Measurements from ENCODE around the gene NRIP1.
A peak's percentile ranks its signal among the peaks of the same experiment; 100 is the strongest.

NRIP1 gene

DNA sequence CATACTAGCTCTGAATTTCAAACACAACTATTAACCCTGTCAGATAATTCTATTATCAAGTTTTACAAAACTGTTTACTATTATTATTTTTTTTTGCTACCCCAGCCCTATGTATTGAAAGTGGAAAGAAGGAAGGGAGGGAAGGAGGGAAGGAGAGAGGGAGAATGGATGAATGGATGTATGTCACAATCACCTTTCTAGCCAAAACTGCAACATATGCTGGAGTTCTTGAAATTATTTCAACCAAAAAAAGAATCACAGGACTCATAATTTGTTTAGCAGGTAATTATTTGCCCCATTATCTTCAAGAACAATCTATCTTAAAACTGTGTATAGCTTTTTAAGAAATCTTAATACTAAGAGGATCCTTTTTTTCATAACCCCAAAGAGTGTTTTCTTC, 5.4 kb downstream of the NRIP1 start:
- Mint-ChIP-seq H3K4me3 (no peak overlapping the region), H3K27me3 (no peaks in the 10 kb centered on the region), H3K9me3 (no peaks in the 10 kb centered on the region), H3K36me3 (peaks cover 8% of the 10 kb centered on the region), H3K27ac (peak overlapping the region; percentile 85), H3K4me1 (peaks cover 91% of the 10 kb centered on the region)

DNA sequence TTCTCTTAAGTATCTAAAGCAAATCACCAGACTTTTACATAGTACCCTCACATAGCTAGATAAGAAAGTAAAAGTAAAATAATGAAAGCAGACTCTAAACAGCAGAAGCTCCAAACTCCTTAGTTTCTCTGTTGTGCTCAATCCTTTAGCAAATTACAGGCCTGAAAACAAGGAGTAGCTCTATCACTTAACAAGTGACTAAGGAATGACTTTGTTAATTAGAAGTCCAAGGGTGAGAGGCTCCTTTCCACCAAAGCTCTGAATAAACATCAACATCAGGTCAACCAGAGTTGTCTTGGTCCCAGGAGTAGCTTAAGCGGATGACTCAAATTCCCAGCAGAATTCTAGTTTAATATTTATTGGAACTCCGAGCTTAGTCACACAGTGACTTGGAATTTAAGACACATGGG, 5.9 kb downstream of the NRIP1 start:
- peak overlapping the region; percentile 85 for H3K27ac Mint-ChIP-seq
- no peaks in the 10 kb centered on the region for H3K9me3 Mint-ChIP-seq
- peaks cover 97% of the 10 kb centered on the region for H3K4me1 Mint-ChIP-seq
- peak overlapping the region; percentile 73 for H3K4me3 Mint-ChIP-seq
- H3K36me3 Mint-ChIP-seq, result peaks cover 8% of the 10 kb centered on the region
- H3K27me3 Mint-ChIP-seq, result no peaks in the 10 kb centered on the region

DNA sequence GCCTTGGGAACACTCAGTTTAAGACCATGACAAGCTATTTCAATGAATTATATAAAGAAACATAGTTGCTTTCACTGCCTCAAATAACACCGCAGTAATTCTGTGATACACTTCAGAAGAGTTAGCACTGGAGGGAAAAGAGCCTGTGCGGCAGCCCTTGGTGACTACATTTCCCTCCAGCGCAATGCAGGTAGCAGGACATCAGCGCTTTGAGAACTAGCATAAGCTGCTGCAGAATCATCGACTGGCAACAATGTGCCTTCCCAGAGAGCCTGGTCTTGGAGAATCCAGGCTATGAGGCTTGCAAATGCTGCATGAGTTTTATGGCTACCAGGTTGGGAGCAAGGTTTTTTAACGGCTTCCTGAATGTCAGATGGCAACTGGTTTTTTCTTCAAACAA, 7.5 kb downstream of the NRIP1 start:
- Mint-ChIP-seq H3K4me1 (peaks cover 99% of the 10 kb centered on the region), H3K27ac (peak overlapping the region; percentile 57), H3K27me3 (no peaks in the 10 kb centered on the region)

DNA sequence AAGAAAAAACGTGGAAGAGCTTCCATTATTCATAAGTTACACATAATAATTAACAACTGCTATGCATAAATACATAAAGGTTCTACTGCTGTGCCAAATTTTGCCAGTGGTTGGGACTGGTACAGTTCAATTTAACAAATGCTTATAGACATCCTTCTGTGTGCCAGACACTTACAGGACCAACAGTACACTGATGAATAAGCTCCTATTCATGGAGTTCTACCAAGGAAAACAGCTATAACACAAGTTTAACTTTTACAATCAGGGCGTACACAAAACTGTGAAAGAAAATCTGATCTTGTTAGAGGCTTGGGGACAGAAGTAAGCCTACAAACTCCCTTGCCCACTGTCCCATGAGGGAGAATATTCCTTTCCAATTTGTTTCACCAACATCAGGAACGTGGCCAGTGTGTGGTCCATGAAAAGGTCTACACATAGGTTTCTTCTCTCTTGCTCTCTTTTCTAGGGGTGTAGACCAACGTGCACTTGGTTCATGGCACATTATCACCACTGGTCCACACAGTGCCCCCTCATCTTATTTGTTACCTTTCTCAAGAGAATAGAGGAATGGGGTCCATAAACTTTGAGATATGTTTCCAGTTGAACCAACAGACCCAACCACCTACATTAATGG, 10.1 kb downstream of the NRIP1 start:
- no peaks in the 10 kb centered on the region for H3K27me3 Mint-ChIP-seq
- H3K27ac Mint-ChIP-seq, result no peak overlapping the region
- peak overlapping the region; percentile 27 for H3K4me3 Mint-ChIP-seq
- H3K36me3 Mint-ChIP-seq, result peaks cover 4% of the 10 kb centered on the region
- peaks cover 99% of the 10 kb centered on the region for H3K4me1 Mint-ChIP-seq
- no peaks in the 10 kb centered on the region for H3K9me3 Mint-ChIP-seq

More for the DNA sequence above, 7.5 kb downstream of the NRIP1 start:
- Mint-ChIP-seq H3K9me3 (no peaks in the 10 kb centered on the region), H3K4me3 (peak overlapping the region; percentile 26), H3K36me3 (peaks cover 5% of the 10 kb centered on the region)

DNA sequence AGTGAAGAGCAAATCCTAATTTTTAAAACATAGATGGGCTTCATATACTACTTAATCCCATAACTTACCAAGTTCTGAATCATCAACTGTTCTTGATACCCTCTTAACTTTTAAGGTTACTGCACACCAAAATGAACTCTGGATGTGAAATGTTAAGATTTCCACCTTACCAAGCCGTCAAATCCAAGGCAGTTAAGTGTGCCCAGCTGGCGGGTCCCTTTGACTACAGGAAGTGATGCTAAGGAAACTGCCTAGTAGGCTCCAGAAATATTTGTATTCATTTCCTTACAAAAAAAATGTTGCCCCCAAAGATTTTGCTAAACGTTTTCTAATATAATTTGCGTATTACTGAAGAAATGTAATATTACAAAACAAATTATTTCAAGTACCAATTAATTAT, 10.7 kb downstream of the NRIP1 start:
- peaks cover 99% of the 10 kb centered on the region for H3K4me1 Mint-ChIP-seq
- H3K4me3 Mint-ChIP-seq, result peak overlapping the region; percentile 27
- peaks cover 4% of the 10 kb centered on the region for H3K36me3 Mint-ChIP-seq
- H3K27ac Mint-ChIP-seq, result peak overlapping the region; percentile 10
- H3K9me3 Mint-ChIP-seq, result no peaks in the 10 kb centered on the region
- no peaks in the 10 kb centered on the region for H3K27me3 Mint-ChIP-seq

GRCh38 chr21:15053500-15053899, 11.3 kb downstream of the NRIP1 start:
- peaks cover 4% of the 10 kb centered on the region for H3K36me3 Mint-ChIP-seq
- no peaks in the 10 kb centered on the region for H3K27me3 Mint-ChIP-seq
- peaks cover 99% of the 10 kb centered on the region for H3K4me1 Mint-ChIP-seq
- H3K27ac Mint-ChIP-seq, result no peak overlapping the region
- no peaks in the 10 kb centered on the region for H3K9me3 Mint-ChIP-seq
- peak overlapping the region; percentile 23 for H3K4me3 Mint-ChIP-seq

DNA sequence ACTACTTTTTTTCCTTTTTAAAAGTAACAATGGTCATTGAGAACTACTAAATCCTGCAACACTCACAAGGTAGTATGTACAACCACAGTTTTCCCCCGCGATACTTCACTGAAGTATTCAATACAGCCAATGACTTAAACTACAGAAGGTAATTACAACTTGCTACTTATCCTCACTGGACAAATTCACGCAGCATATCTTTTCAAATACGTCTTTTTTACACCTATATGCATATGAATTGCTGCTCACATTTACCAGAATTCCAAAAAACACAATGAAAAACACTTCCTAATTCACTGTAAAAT, 12.4 kb downstream of the NRIP1 start:
- peaks cover 4% of the 10 kb centered on the region for H3K36me3 Mint-ChIP-seq
- peak overlapping the region; percentile 78 for H3K4me3 Mint-ChIP-seq
- H3K4me1 Mint-ChIP-seq, result peaks cover 99% of the 10 kb centered on the region
- no peaks in the 10 kb centered on the region for H3K27me3 Mint-ChIP-seq
- H3K9me3 Mint-ChIP-seq, result no peaks in the 10 kb centered on the region
- no peak overlapping the region for H3K27ac Mint-ChIP-seq

DNA sequence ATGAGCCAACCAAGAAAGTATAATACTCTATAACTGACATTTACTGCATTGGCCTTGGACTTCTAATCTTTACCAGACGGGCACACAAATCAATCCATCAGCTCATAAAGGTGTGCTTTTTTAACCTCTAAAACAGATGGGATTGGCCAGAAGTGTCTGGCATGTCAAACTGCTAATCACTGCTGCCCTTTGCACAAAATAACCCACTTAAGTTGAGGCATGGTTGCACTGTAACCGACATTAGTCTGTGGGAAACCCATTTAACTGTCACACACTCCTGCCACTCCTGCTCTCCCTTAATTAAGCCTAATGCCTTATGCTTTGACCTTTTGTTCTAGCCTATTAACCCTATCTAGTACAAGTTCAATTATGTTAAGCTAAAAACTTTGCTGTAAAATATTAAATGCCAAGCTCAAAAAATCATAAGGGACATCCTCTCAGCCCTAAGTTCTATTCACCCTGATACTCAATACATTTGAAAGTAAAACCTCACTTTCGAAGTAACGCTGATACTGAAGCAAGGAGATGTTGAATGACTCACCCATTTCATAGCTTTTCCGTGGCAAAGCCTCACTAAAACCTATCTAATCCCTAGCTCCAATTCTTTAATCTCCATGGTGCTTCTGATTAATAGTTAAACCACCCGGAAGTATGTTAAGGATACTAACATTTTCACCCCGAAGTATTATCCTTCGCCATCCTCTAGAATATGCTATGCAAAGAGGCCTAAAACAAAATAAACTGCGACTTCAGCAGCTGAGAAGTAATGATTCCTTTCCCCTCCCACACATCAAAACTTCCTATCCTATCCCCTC, 12.9 kb downstream of the NRIP1 start:
- Mint-ChIP-seq H3K36me3 (peaks cover 6% of the 10 kb centered on the region), H3K27me3 (no peaks in the 10 kb centered on the region), H3K27ac (peak overlapping the region; percentile 89), H3K9me3 (no peaks in the 10 kb centered on the region), H3K4me3 (peak overlapping the region; percentile 78), H3K4me1 (peaks cover 95% of the 10 kb centered on the region)

DNA sequence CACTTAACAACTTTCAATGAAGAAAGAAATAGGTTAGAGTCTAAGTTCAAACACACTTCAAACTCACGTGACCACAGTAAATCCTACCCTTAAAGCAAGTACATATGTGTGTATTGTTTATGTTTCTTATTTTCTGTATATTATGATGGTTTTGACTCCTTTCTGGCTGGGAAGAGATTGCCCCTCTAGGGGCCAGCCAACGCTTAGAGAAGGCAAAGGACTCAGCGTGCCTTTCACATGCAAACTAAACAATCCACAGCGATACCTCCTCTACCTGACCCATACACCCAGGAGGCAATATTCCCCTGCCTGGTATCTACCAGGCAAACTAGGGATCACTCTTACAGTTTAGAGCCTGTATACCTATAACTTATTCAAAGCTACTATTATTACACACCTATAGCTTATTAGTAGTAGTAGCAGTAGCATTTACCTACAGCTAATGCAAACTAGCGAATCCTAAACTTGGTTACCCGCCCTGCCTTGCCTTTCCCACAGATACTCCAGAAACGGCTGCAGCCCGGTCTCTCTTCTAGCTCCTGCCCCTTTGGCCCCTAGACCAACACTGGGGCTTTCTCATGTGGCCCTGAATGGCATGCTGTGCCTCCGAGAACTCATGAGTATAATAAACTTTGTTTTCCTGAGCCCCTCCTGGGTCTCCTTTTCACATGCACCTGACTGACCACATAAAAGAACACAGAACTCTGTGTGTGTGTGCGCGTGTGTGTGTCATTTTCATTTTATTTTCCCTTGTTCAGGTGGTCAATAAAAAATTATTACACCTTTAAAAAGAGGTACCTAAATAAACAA, 14.0 kb downstream of the NRIP1 start:
- H3K4me1 Mint-ChIP-seq, result peaks cover 93% of the 10 kb centered on the region
- H3K4me3 Mint-ChIP-seq, result peak overlapping the region; percentile 78
- peaks cover 11% of the 10 kb centered on the region for H3K36me3 Mint-ChIP-seq
- no peaks in the 10 kb centered on the region for H3K9me3 Mint-ChIP-seq
- H3K27me3 Mint-ChIP-seq, result no peaks in the 10 kb centered on the region
- H3K27ac Mint-ChIP-seq, result peak overlapping the region; percentile 43

GRCh38 chr21:15045017-15045416, 19.8 kb downstream of the NRIP1 start:
- peaks cover 4% of the 10 kb centered on the region for H3K9me3 Mint-ChIP-seq
- H3K36me3 Mint-ChIP-seq, result peaks cover 33% of the 10 kb centered on the region
- H3K4me1 Mint-ChIP-seq, result peaks cover 58% of the 10 kb centered on the region
- no peaks in the 10 kb centered on the region for H3K27me3 Mint-ChIP-seq
- no peak overlapping the region for H3K27ac Mint-ChIP-seq
- no peak overlapping the region for H3K4me3 Mint-ChIP-seq

DNA sequence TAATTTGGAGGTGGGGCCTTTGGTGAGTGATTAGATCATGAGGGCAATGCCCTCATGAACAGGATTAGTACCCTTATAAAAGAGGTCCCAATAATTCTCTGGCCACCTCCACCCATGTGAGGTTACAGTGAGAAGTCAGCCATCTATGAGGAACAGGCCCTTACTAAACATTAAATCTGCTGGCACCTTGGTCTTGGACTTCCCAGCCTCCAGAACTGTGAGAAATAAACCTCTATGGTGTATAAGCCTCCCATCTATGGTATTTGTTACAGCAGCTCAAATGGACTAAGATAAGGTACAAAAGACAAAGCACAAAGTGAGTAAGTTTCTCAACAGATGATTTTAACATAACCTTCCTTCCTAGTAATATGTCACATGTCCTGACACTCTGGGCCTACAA, 22.3 kb downstream of the NRIP1 start:
- Mint-ChIP-seq H3K27ac (no peak overlapping the region), H3K36me3 (peaks cover 38% of the 10 kb centered on the region), H3K9me3 (peaks cover 4% of the 10 kb centered on the region), H3K4me1 (peaks cover 54% of the 10 kb centered on the region), H3K27me3 (no peaks in the 10 kb centered on the region), H3K4me3 (no peak overlapping the region)

DNA sequence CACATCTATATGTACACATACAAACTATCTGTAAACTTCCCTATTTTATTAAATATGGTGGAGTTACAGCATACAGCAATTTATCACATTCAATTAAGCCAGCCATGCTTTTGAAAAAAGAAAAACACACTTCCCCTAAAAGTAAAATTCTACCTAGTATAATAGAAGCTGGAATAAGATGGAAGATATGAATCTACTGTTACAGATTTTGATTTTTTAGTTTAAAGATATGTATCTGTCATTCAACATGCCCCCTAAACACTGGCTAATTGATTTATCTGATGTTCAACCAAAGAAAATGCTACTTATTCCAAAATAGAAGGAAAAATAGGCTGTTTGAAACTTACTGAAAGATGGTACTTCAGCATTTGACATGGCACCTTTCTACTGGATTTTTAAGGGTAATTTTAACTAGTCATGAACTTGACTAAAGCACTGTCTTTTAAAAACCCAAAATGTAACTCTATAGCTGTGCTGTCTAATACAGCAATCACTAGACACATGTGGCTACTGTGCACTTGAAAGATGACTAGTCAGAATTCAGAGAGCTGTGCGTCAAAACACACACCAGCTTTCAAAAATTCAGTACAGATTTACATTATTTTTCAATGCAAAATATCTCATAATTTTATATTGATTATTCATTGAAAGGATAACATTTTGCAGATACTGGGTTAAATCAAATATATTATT, 25.0 kb downstream of the NRIP1 start:
- peaks cover 4% of the 10 kb centered on the region for H3K9me3 Mint-ChIP-seq
- H3K4me3 Mint-ChIP-seq, result no peak overlapping the region
- H3K36me3 Mint-ChIP-seq, result peaks cover 27% of the 10 kb centered on the region
- peaks cover 52% of the 10 kb centered on the region for H3K4me1 Mint-ChIP-seq
- H3K27me3 Mint-ChIP-seq, result no peaks in the 10 kb centered on the region
- peak overlapping the region; percentile 51 for H3K27ac Mint-ChIP-seq

DNA sequence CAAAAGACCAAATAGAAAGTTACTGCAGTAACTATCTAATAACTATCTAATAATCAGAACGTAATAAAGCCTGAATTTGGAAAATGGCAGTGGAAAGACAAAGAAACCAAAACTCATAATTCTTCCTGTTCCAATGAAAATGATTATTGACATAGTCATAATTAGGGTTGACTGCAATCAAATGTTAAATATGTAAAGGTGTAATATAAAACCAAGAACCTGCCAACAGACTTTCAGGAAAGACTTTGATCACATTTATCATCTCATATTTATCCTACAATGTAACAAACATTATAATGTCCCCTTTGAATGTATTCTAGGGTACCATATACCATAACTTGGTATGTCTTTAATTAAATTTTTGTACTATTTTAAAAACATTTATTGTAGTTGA, 26.9 kb downstream of the NRIP1 start:
- Mint-ChIP-seq H3K9me3 (peaks cover 4% of the 10 kb centered on the region), H3K27me3 (no peaks in the 10 kb centered on the region), H3K27ac (no peak overlapping the region), H3K4me1 (peaks cover 63% of the 10 kb centered on the region), H3K36me3 (peaks cover 20% of the 10 kb centered on the region), H3K4me3 (no peak overlapping the region)

- Mint-ChIP-seq H3K36me3 (peaks cover 14% of the 10 kb centered on the region), H3K4me1 (peaks cover 58% of the 10 kb centered on the region), H3K4me3 (no peak overlapping the region), H3K9me3 (no peaks in the 10 kb centered on the region), H3K27me3 (no peaks in the 10 kb centered on the region), H3K27ac (no peak overlapping the region)
Measured at GRCh38 chr21:15037095-15037899, 27.5 kb downstream of the NRIP1 start.

GRCh38 chr21:15036189-15036588, 28.6 kb downstream of the NRIP1 start:
- Mint-ChIP-seq H3K27ac (peak overlapping the region; percentile 37), H3K4me3 (peak overlapping the region; percentile 0)

More at GRCh38 chr21:15036189-15036588, 28.6 kb downstream of the NRIP1 start:
- no peaks in the 10 kb centered on the region for H3K27me3 Mint-ChIP-seq
- no peaks in the 10 kb centered on the region for H3K9me3 Mint-ChIP-seq
- H3K4me1 Mint-ChIP-seq, result peaks cover 63% of the 10 kb centered on the region
- peaks cover 16% of the 10 kb centered on the region for H3K36me3 Mint-ChIP-seq
